ENCODE data around the gene GBGT1.

The GBGT1 gene

DNA sequence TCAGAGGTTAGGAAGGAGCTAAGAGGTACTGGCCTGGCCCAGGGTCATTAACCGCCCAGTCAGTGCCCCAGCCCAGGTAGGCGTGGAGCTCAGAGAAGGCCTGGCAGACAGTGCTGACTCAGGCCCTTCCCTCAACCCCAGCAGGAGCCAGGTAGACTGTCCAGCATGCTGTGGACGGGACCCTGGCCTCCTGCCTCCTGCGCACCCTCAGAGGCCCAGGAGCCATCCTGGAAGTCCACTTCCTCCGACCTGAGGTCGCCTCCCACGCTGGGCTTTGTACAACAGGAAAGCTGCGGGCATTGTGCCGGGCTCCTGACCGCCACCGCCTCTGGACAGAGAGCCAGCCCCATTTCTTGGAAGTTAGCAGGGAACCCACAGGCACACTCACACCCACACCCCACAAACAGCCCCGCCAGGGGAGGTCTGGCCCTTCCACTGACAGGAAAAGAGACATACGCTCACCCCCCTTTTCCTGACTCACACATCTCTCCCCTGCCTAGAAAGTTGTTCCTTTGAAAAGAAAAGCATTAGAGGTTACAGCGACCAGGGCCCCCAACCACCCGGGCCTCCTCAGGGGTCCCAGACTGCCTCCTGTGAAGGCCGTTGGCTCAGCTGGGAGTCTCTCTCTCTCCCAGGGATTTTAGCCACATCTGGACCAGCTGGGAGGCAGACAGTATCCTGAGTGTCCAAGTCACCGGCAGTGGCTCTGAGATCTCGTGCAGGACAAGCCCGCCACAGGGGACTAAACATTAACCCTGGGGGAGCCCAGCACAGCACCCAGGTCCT, 50.4 kb downstream of the GBGT1 start:
- DNase-seq: no peak

DNA sequence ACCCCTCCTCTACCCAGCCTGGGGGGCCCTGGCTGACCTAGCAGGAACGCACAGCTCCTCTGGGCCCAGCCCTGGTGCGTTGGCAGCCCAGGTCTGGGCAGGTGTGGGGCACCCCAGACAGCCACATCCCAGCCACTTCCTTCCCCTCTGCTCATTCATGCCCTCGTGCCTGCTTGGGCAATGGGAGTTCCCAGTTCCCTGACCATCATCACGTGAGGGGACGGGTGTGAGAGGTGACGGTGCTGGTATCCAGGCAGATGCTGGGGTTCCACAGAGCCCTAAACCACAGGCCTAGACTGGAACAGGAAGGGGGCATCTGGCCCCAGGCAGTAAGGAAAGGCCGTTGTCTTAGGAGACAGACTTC, 51.1 kb downstream of the GBGT1 start:
- DNase-seq: no peak

DNA sequence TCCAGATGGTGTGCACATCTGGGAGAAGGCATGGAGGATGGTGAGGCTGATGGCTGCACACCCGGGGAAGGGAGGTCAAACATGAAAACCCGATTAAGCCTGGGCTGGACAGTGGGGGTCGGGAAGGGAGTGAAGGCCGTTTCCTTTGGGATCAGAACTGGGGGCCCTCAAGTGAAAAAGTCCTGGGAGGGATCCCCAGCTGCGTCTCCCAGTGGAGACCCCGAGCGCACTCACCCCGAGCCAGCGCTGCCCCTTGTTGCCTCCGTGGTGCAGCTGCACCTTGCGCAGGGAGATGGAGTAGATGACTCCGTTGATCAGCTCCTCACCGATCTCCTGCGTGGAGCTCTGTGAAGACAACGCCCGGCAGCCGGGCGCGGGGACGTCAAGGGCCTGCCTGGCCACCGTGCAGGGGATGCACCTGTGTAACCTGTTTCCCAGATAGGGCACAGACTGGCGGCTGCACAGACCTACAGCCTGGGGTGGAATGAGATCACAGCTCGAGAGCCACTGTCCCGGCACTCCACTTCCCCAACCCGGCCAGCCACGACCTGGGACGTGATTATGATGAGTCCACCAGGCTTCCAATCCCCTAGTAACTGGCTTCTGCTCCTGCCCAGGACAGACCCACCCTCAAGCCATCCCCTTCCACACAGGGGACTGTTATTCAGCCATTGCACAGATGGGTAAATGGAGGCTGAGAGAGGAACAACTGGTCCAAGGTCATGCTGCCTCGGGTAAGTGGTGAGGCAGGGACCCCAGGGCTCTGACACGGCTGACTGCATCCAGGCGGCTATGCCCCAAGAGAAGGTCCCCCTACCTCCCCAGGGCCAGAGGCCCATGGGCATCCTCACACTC, 51.7 kb downstream of the GBGT1 start:
- DNase-seq: no peak

DNA sequence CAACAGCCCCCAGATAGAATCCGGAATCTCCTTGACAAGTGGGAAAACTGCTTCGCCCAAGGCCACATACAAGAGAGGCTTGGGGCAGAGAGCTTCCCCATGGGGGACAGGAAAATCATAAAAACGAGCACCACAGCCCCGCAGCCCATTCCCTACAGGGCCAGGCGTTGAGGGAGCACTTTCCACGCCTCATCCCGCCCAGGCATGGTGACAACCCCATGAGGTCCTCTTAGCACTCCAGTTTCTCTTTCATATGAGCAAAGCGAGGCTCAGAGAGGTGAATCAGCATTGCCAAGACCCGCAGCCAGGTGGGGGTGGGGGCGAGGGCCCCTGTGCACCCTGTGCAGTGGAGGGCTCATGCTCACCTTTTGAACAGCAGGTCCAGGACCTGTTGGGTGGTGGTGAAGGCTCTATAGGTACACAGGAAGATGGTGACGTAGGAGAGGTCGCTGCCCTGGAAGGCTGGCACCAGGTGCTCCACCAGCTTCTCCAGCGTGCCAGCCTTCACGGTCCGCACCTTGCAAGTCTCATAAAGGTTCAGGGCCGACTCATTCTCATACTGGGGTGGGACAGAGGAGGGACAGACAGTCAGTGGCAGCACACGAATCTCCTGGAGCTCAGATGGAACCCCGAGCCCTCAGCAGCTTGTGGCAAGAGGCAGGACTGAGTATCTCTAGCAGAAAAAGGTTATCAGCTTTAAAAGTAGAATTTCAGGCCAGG, 53.6 kb downstream of the GBGT1 start:
- DNase-seq: no peak

DNA sequence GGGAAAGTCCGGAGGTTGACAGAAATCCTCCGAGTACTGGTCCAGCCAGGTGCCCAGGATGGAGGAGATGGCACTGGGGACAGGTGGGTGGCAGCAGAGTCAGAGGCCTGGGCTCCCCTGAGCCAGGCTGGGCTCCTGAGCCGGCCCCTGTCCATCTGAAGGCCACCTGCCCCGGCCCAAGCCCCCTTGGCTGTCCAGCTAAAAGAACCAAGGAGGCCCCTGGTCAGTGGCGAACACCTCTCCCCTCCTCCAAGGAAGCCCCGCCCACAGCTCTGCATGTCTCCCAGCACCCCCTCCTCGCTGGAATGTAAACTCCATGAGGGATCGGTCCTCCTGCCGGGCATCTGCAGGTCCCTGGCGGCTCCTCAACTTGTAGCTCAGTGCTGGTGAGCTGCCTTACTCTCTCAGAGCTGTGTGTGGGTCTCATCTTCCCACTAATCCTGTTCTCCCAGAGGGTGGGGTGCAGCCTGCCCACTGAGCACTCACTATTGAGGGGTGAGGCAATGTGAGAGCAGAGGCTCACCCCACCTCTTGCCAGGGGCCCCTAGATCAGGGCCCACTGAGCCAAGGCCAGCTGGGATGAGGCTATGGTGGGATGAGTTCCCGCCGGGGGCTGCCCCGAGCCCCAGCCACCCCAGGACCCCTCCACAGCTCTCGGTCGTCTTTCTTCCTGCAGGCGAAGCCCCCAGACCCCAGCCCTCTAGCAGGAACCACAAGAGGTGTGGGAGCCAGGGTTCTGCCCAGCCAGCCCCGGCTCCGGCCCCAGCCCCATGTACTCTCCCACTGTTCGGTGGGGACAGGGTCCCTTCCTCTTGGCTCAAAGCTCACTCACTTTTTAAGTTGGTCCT, 54.7 kb downstream of the GBGT1 start:
- DNase-seq: no peak

DNA sequence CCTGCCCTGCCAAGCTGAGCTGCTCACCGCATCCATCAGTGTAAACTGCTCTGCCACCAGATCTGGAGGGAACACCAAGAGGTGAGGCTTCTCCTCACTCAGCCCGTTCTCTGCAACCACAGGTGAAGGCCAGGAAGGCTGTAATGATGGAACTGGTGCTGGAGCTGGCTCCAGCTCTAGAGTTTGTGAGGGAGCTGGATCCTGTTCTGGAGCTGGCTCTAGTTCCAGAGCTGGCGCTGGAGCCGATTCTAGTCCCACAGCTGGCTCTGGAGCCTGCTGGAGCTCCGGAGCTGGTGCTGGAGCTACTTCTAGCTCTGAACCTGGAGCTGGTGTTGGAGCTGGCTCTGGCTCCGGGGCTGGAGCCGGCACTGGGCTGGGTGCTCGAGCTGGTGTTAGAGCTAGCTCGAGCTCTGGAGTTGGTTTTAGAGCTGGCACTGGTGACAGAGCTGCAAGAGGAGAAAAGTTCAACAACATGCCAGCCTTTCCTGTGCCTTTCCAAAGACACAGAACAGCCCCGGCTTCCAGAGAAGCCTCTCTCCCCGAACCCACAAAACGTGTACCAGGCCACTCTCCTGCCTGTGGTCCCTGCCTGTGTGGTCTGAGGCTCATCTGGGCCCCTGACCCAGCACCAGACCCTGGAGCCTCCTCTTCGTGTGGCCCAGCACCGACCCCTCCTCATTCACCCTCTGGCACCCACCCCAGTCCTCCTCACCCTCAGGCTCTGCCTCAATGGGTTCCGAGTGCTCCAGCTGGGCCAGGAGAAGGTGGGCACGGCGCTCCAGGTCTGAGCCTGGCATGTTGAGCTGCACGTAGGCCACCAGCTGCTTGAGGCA, 55.5 kb downstream of the GBGT1 start:
- no peak for DNase-seq

DNA sequence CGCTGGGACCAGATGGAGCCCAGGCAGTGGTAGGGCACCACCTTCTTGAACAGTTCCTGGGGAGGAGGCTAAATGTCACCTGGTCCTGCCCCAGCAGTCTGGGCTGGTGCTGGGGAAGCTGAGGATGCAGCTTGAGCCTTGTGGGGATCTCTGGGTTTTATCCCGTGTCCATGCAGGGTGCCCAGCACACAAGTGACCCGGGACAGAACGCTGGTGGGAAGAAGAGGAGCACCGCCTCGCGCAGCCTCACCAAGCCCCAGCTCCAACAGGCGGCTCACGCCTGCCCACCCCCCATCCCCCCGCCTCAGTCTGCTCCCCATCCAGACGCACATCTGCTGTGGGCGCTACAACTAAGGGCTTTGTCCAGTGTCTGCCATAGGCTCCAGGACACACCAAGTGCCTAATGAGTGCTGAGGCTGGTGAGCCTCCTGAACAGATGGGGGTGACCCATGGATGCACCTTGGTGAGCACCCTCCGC, 56.4 kb downstream of the GBGT1 start:
- no peak for DNase-seq

DNA sequence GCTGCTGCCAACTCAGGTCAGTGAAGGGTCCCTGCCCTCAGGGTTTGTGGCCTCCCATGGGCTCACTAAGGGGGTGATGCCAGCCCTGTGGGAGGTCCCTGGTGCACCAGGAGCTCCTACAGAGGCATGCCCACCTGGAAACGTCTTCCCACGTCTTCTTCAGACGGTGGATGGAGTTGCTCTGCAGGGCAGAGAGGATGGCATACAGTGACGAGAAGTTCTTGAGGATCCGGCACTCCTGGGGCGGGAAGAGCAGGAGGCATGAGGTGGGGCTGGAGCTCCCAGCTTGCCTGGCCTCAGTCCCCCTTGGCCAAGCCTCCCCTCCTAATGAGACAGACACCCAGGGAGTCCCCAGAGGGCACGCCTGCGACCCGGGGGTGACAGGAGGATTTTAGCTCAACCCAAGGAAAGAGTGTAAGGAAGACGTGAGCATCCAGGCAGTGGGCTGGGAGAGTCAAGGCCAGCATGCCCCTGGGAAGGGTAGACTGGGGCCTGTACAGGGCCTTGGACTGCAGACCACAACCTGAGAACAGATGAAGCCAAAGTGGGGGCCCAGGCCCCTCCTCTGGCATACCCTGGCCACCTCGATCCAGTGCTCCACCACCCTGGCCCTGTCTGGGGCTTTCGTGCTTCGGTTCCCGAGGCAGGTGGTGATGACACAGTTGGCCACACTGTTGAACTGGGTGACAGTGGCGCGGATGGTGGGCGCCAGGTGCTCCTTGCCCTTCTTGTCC, 57.0 kb downstream of the GBGT1 start:
- DNase-seq: no peak

DNA sequence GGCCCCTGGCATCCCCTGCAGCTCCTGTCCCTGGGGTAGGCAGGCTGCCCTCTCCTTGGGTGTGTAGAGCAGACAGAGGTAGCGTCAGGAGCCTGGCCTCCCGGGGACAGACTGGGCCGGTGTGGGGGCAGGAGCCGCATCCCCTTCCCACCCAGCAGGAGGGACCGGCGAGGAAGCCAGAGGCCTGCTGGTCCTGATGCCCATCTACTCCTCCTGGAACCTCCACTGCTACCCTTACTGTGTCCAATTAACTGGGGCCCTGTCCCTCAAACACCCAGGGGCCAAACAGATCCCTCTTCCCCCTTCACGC, 58.3 kb downstream of the GBGT1 start:
- DNase-seq: no peak

DNA sequence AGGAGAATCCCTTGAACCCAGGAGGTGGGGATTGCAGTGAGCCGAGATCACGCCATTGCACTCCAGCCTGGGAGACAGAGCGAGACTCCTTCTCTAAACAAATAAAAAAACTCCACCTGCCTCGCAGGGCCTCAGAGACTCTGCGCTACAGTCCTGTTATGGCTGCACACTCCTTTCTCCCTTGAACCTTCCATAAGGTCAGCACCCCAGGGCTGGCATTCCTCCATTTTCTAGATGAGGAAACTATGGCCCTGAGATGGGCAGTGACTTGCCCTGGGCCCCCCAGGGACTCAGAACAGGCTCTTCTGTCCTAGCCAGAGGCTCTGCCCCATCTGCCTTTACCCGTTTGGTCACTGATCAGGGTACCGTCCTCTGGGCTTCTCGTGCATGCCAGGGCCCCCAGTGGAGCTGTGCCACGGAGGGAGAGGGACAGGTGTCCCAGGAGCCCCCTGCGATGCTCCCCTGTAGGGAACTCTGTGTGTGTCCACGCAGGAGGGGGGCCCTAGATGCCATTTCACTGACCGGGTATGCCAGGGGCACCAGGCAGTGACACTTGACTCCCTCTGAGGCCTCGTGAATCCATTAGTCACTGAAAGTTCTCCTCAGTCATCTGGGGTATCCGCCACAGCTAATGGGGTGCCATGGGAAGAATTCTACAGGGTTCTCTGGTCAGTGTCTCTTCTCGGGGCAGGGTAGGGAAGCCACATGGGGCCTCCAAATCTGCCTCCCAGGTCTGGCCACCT, 58.8 kb downstream of the GBGT1 start:
- DNase-seq: no peak

DNA sequence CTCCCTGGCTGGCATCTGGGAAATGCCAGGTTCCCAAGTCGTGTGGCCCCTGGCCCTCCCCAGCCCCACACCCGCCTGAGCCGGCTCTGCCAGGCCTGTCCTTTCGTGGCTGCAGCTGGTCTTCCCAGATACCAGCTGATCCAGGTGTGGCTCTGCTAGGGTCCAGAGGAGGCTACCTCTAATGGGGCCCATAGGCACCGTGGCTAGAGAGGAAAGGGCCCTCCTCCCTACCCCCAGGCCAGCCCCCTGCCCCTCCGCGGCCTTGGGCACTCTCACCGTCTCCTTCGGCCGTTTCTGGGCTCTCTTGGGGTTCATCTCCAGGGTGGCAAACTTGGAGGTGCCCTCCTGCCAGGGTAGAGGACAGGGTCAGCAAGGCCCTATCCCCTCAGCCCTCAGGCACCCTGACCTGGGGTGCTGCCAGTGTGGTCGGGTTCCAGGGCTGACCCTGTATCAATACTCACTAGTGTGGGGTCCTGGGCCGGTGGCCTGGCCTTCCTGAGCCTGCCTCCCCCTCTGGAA, 59.7 kb downstream of the GBGT1 start:
- DNase-seq: no peak

DNA sequence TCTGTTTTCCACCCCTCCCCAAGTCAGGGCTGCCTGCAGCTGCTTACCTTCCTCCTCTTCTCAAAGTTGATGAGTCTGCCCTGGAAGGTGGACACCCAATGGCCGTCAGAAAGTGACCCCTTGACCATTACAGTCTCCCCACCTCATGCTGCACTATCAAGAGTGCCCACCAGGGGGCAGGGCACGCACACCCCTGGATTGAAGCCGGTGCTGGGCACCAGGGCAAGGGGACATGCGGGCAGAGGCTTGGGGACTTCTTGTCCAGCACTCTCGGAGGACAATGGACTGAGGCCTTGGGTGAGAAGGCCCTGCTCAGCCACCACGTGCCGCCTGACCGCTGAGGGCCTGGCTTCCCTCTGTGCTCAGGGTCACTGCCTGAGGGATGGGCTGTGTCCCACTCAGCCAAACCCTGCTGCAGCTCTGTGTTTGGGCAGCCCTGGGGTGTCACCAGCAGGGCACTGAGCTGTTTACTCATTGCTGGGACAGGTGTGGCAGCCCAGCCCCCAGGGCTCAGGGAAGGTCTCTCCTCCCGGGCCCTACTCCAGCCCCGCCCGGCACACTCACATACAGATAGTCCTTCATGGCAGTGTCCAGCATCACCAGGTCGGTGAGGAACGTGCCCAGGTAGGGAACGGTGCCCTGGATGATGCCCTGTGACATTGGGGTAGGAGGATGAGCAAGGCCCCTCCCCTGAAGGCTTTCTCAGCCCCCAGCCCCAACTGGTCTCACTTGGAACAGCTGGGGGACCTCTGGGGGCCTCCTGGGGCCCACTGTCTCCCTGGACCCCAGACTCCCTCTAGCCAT, 60.3 kb downstream of the GBGT1 start:
- DNase-seq: peak; percentile 49
